ENCODE results near the gene SH3RF1.

SH3RF1 gene

DNA sequence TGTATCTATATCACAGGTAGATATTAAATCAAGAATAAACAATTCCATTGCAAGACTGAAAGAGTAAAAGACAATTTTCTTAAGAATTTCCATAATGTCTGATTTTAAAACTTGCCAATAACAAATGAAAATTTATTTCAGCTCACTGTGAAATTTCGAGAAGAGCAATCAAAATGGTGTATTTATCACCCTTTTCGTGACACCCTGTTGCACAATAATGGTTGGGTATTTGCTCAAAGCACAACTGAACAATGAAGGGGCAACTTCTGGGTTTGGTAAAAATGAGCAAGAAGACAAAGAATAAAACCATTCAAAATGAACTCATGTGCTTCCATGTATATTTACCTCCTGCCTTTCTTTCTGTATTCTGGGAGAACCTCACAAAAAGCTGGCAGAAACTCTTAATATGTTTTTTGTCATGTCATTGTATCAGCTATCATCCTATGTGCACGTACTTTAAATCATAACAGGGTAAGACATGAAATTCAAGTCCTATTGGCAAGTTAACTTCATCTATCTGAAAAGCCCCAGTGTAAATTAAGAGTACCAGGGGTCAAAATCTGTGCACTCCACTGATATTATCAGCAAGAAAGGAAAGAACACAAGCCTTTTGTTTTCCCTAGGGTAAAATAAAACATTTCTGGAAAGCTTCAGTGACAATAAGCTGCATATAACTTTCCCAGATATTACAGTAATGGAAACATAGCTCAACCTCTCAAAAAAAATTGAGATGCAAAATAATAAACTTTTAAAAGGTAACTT is 133.8 kb downstream of the SH3RF1 start:
- Histone ChIP-seq H3K27ac (no peak overlapping the region), H3K27me3 (replicated peaks) (no peaks in the 10 kb centered on the region), H3K4me3 (ENCODE audit: low read depth, low read length) (no peak overlapping the region), H3K36me3 (replicated peaks) (peaks cover 42% of the 10 kb centered on the region)
- no peak for DNase-seq
- in situ Hi-C loops (cut with HindIII; ENCODE audit: low pct_ligation_motif_present, low sequenced_read_pairs): no loop called here
- TF ChIP-seq, protein P1, sequence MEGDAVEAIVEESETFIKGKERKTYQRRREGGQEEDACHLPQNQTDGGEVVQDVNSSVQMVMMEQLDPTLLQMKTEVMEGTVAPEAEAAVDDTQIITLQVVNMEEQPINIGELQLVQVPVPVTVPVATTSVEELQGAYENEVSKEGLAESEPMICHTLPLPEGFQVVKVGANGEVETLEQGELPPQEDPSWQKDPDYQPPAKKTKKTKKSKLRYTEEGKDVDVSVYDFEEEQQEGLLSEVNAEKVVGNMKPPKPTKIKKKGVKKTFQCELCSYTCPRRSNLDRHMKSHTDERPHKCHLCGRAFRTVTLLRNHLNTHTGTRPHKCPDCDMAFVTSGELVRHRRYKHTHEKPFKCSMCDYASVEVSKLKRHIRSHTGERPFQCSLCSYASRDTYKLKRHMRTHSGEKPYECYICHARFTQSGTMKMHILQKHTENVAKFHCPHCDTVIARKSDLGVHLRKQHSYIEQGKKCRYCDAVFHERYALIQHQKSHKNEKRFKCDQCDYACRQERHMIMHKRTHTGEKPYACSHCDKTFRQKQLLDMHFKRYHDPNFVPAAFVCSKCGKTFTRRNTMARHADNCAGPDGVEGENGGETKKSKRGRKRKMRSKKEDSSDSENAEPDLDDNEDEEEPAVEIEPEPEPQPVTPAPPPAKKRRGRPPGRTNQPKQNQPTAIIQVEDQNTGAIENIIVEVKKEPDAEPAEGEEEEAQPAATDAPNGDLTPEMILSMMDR (IDR thresholded peaks at IDR 0.05; ENCODE audit: low read depth, low read length, missing control alignments): no peak

DNA sequence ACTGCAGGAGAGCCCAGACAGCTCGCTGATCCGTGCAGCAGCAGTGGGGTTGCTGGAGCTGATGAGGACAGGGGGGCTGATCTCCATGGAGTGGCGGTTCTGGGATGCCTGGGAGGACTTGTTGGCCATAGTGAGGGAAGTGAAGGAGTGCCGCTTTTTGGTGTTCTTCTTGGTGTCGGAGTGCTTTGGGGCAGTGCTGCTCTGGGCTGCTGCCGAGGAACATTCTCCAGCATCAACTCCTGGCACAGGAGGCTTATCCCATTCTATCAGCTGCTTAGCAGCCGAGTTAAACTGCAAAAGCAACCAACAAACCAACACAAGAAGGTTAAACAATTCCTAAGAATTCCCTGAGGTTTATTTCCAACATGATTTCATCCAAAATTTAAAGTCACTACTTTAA is 134.4 kb downstream of the SH3RF1 start:
- TF ChIP-seq, protein P1 (IDR thresholded peaks at IDR 0.05; ENCODE audit: low read depth, low read length, missing control alignments): no peak
- in situ Hi-C loops (cut with HindIII; ENCODE audit: low pct_ligation_motif_present, low sequenced_read_pairs): no loop called here
- no peak overlapping the region for H3K4me3 ChIP-seq (ENCODE audit: low read depth, low read length)
- H3K27ac ChIP-seq: no peak overlapping the region
- H3K27me3 ChIP-seq (replicated peaks): no peaks in the 10 kb centered on the region
- peaks cover 49% of the 10 kb centered on the region for H3K36me3 ChIP-seq (replicated peaks)
- DNase-seq: no peak

DNA sequence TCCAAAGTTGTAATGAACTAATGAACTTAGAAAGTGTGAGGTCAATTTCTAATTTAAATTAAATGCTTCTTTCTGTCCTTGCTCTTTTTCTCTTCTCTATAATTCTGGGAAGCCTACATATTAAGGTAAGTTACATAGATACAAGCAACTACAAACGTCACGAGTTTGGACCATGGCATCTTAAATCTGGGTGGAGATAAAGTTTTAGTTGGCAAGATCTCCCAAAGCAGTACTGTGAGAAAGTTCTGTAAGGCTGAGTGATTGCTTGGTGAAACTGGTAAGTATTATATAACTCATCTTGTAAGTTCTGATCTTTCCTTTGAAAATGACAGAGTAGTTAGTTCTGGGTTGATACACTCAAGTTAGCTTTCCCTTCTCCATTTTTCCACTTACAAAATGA is 135.0 kb downstream of the SH3RF1 start:
- H3K27ac ChIP-seq: no peak overlapping the region
- TF ChIP-seq, protein P1 (IDR thresholded peaks at IDR 0.05; ENCODE audit: low read depth, low read length, missing control alignments): no peak
- in situ Hi-C loops (cut with HindIII; ENCODE audit: low pct_ligation_motif_present, low sequenced_read_pairs): no loop called here
- no peak overlapping the region for H3K4me3 ChIP-seq (ENCODE audit: low read depth, low read length)
- no peak for DNase-seq
- no peaks in the 10 kb centered on the region for H3K27me3 ChIP-seq (replicated peaks)
- peaks cover 51% of the 10 kb centered on the region for H3K36me3 ChIP-seq (replicated peaks)

DNA sequence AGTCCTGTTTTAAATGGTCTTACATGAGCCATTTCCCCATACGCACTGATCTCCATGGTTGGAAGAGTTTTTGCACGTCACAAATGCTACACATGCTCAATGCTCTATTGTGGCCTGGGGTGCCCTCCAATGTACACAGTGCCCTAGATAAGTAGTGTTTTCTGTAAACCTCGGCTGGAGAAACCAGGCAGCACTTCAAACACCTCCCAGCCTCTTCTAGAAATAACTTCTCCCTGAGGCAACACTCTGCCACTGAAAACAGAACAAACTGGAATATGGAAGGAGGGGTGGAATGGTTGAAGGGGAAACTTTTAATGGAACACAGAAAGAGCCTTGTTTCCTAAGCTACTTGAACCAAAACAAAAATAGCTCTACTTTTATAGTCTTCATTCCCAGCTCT is 136.8 kb downstream of the SH3RF1 start:
- Histone ChIP-seq H3K4me3 (ENCODE audit: low read depth, low read length) (no peak overlapping the region), H3K27me3 (replicated peaks) (no peaks in the 10 kb centered on the region), H3K36me3 (replicated peaks) (peaks cover 64% of the 10 kb centered on the region), H3K27ac (no peak overlapping the region)
- TF ChIP-seq, protein P1 (IDR thresholded peaks at IDR 0.05; ENCODE audit: low read depth, low read length, missing control alignments): no peak
- in situ Hi-C loops (cut with HindIII; ENCODE audit: low pct_ligation_motif_present, low sequenced_read_pairs): no loop called here
- no peak for DNase-seq

DNA sequence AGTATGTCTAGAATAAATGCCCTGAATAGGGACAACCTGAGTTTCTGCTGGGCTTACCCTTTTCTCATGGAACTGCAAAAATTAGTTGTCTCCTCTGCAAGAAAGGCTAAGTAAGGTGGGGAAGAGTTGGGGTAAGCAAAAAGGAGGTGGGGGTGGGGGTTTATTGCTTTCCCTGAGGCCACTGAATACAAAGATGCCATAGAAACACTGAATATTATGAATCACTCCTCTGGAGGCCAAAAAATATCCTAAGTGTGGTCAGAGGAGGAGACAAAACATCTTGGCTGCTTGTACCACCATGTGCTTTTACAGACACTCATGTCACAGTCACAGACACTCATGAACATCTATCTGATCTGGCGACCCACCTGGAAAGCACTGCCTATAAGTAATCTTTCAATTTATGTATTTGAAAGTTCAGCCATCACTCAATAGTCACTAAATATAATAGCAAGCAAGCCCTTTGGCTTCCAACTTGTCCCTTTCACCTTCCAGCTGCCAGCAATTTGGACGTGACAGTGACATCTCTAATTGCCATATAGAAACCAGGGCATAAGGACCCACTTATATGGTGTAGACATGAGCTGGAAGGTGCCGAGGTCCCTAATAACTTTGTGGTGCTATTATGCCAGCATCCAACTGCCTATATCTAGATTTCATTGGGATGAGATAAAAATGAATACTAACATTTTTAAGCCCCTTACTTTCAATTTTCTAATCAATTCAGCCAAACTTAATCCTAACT is 138.0 kb downstream of the SH3RF1 start:
- in situ Hi-C loops (cut with HindIII; ENCODE audit: low pct_ligation_motif_present, low sequenced_read_pairs): no loop called here
- TF ChIP-seq, protein P1 (IDR thresholded peaks at IDR 0.05; ENCODE audit: low read depth, low read length, missing control alignments): no peak
- Histone ChIP-seq H3K36me3 (replicated peaks) (peaks cover 75% of the 10 kb centered on the region), H3K27ac (no peak overlapping the region), H3K27me3 (replicated peaks) (no peaks in the 10 kb centered on the region), H3K4me3 (ENCODE audit: low read depth, low read length) (no peak overlapping the region)
- no peak for DNase-seq

All from brain microvascular endothelial cell (primary cell).